Activated gamma-delta T cell treated with anti-CD3 and anti-CD28 coated beads, Interleukin-2, amount 50 U/mL, for 16 hours (primary cell): ENCODE results near the gene PCYT2.
A peak's percentile ranks its signal among the peaks of the same experiment; 100 is the strongest.

Source experiments
- DNase-seq: peaks from one replicate; pipeline ENCODE4 v3.0.0-alpha.2; 2020; ENCODE audit warnings: low read depth

The PCYT2 gene

DNA sequence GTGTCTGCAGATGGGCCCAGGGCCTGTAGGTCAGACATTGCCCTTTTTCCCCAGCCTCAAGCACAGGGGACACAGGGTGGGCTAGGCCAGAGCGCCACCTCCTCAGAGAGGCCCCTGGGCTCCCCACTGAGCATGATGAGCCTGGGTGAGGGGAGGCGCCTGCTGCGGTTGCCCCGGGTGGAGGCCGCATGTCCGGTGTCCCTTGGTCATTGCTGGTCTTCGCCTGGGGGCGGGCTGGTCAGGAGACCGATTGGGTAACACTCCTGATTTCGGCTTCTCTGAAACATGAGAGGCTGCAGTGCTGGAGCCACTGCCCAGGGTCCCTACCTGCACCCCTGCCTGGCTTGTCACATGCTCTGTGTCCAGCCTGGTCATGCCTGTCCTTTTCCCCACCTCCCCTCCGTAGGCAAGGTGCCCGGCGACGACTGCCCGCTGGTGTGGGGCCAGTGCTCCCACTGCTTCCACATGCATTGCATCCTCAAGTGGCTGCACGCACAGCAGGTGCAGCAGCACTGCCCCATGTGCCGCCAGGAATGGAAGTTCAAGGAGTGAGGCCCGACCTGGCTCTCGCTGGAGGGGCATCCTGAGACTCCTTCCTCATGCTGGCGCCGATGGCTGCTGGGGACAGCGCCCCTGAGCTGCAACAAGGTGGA lies 11.6 kb downstream of the PCYT2 start:
- no peak for DNase-seq

DNA sequence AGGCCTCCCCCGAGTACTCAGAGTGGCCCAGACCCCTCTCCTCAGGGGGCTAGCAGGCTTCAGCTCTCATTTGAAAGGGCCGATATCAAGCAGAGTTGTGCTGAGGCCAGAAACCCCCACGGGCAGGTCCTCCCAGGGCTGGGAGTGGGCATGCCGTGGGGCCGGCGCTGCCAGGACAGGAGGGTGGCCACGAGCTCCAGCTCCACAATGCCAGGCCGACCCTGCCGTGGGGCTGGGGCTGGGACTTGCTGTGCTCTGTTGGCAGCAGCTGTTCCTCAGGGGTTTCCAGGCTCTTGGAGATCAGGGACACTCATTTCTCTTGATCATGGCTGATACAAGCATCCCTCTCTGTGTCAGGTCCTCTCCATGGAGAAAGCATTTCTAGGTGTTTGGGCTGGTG lies 12.3 kb downstream of the PCYT2 start:
- no peak for DNase-seq

- no peak for DNase-seq
Measured at GRCh38 chr17:81898029-81898866, 13.0 kb downstream of the PCYT2 start.

DNA sequence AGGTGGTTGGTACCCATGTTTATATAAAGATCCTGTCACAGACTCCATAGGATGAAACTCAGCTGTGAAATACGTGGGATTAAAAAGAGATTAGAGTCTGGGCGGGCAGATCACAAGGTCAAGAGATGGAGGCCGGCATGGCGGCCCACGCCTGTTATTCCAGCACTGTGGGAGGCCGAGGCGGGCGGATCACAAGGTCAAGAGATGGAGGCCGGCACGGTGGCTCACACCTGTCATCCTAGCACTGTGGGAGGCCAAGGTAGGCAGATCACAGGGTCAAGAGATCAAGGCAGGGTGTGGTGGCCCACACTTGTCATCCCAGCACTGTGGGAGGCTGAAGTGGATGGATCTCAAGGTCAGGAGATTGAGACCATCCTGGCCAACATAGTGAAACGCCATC lies 15.8 kb downstream of the PCYT2 start:
- DNase-seq, result no peak

DNA sequence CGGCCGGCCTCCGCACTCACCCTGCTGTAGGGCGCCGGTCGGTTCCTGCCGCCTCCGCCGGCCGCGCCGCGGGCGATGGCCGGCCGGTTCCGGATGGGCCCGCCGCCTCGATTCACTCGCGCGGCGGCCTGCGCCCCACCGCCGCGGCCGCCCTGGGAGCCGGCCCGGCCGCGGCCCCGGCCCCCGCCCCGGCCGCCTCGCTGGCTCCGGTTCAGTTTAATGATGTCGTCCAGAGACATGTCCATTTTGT lies 20.0 kb downstream of the PCYT2 start:
- DNase-seq, result no peak

DNA sequence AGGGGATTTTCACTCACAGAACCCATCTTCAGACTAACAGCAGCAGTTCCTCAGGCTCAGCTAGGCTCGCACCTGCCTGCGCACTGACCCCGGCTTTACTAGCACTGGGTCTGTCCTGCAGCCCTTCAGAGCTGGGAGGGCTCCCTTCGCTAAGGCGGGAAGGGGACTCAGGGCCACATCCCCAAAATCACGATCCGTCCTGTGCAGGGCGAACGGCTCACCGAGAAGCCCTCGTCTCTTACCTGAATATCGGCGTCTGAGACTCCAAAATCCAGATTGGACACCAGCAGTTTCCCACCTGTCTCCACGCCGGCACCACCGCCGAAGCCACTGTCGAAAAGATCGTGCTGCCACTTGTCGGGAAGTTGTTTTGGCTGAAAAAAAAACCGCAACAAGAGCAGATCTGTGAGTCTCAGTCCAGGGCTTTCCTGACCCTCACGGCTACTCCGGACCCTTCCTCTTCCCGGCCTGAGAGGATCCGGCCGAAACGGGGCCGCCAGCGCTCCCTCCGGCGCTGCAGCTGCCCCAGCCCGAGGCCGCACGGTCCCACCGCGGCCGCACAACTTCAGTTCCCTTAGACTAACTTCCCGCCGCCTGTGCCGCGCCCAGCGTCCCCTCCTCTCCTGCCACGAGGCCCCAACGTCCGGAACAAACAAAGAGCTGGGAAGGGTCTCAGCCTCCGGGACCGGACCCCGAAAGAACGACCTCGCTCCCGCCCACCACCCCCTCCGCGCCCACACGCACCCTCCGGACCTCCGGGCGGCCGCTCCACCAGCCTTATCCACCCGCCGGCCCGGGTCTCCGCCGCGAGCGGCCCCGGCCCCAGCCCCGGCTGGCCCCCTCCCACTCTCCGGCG lies 20.5 kb downstream of the PCYT2 start:
- DNase-seq, result no peak

GRCh38 chr17:81889602-81890001 lies 21.6 kb downstream of the PCYT2 start:
- DNase-seq, result no peak

- no peak for DNase-seq
Measured at GRCh38 chr17:81888988-81889595, 22.1 kb downstream of the PCYT2 start.

DNA sequence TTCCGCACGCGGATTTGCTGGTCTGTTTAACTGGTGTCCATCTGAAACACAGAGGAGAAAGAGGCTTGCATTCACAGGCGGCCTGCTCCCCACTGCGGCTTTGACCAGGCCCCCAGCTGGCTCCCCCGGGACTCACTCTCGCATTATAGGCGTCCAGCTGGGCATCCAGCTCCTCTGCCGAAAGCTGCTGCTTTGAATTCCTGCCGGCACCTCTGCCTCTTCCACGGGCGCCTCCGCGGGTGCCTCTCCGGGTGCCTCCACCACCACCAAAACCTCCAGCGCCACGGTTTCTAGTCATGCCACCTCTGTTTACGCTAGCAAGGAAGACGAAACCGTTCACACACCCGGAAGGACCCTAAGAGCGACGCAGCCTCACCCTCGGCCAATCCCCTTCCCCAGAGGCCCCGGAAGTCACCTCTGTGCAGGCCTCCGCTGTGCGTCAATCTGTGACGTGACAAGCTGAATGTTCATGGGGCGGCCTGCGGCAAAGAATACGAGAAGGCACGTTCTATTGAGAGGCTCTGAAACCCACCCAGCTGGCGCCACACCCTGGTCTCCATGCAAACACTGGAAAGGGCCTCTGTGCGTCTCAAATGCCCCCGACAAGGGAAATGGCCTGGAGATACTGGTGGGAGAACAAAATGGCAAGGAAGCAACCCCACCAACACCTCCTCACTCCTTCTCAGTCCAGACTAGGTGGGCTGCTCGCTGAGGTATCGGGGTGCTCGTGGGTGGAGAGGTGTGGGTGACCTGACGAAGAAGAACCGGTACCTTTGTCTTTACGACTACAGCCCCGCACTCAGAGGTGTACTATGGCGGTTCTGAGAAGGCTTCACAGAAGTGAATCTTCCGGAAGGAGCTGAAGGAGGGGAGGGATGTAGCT lies 22.9 kb downstream of the PCYT2 start:
- DNase-seq, result no peak

GRCh38 chr17:81885869-81886548 lies 25.2 kb downstream of the PCYT2 start:
- DNase-seq, result no peak

GRCh38 chr17:81885454-81885853 lies 25.7 kb downstream of the PCYT2 start:
- DNase-seq, result no peak

GRCh38 chr17:81884968-81885367 lies 26.2 kb downstream of the PCYT2 start:
- DNase-seq, result no peak

GRCh38 chr17:81884520-81884919 lies 26.7 kb downstream of the PCYT2 start:
- no peak for DNase-seq

DNA sequence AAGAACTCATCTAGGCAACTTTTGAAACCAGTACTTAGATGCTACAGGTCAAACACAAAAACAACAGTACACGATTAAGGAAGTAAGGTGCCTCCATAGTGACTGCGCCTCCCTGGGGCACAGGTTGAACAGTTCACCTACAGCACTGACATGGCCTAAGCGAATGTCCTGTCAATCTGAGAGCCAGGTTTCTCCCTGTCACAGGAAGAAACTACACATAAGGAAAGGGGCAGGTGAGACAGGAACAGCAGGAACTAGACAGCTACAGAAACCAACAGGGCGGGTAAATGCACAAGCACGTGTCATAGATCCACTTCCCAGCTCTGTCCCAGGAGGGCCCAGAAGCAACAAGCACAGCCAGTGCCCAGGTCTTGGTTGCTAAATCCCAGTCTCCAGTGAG lies 32.1 kb downstream of the PCYT2 start:
- no peak for DNase-seq

DNA sequence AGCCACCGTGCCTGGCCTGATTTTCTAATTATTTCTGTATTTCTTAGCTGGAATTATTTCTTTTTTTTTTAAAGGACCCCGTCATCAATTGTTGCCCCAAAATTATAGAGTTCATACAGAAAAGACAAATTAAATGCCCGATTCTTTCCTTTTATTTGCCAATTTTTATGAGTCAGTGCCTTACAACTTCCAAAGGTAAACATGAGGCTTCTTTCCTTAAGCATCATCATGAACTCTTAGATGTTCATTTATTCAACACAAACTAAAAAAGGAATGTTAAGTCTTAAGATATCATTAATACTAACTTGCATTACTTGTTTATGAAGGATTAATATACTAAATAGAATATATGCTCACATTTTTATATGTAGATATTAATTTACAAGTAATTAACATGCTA lies 32.9 kb downstream of the PCYT2 start:
- no peak for DNase-seq

DNA sequence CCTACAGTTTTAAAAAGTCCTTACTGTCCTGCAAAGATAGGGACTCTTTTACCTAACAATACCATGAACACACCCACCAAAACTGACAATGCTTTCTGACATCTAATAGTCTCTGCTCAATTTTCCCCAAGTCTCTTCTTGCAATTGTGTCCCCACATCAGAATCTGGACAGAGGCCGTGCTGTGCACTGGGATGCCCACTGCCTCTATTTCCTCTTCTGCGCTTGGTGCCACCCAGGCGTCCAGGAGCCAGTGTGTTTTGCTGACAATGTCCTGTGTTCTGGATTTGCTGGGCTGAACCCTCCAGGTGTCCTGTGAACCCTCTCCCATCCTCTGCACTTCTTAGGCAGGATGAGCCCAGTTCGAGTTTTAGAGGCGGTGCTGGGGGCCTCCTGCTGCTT lies 33.6 kb downstream of the PCYT2 start:
- DNase-seq, result no peak

- peak; percentile 94 for DNase-seq
Measured at GRCh38 chr17:81871387-81872230, 39.6 kb downstream of the PCYT2 start.

DNA sequence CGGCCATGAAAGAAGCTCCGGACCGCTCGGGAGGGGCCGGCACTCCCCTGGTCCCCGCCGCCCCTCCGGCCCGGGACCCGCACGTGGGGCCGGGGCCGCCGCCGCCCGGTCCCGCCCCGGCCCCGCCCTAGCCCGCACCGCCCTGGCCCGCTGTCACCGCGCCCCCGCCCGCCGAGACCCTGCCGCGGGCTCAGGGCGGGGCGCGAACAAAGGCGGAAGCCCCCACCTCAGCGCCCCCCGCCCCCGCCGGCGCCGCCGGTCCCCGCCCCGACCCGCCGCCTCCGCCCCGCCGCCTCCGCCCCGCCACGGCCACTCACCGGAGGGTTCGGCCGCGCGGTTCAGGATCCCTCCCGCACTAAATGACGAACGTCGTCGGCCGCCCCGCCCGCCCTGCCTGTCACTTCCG lies 40.2 kb downstream of the PCYT2 start, which contains the start of gene ARHGDIA:
TSS of gene ARHGDIA (minus strand) at position 357 of the 406 bp plus-strand sequence. CDS start 1,407 bp downstream, outside the sequence.
- DNase-seq, result no peak

DNA sequence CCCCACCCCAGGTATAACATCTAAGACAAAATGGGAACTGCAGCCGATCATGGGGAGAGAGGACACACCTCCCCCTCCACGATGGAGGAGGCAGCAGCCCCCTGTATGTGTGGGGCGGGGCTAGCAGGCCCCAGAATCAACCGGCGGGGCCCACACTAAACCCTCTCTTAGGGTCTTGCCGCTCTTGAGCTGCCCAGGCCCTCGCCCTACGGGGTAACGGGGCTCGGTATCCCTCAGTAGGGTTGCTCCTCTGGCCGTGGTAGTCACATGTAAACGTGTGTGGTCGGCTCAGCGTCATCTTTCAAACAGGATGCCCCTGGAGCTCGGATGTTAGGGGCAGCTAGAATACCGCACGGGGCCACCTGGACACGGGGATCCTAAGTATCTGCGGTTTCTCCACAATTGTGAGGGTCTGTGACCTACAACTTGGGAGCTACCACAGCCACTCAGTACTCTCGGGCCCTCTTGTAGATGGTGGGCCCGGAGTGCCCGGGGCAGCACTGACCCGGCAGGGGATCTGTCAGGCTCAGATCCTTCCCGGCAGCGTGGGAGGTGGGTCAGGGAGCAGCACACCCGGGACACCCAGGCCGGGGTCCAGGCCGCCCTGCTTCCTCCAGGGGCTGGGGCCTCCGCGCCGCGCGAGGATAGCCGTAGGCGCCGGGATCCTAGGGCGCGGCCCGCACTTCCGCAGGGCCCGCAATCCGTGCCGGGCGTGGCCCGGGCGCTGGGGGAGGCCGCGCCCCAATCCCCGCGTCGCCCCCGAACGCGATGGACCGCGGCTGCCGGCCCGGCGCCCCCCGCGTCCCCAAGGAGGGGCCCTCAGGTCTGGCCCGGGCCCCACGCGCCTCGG lies 40.8 kb downstream of the PCYT2 start:
- no peak for DNase-seq
